ENCODE results near the gene ANKS1A.

GRCh38 chr6:35035481-35036030 is 146.5 kb downstream of the ANKS1A start:
- TF ChIP-seq CTCF (IDR thresholded peaks at IDR 0.05) (no peak), EZH2 (IDR thresholded peaks at IDR 0.05) (no peak), EZH2phosphoT487 (IDR thresholded peaks at IDR 0.05) (no peak)

All from neural progenitor cell (in vitro differentiated cells).